Astrocyte of the cerebellum (primary cell): Measurements from ENCODE around the gene RIPK4.

ENCODE experiments used
- DNase-seq: peaks from one replicate; pipeline ENCODE4 v3.0.0-alpha.2; 2011; ENCODE audit warnings: low read depth
- H3K4me3 ChIP-seq: 2 replicates; pipeline ENCODE4 v1.5.1; 2011; ENCODE audit warnings: mild to moderate bottlenecking, low read depth, low read length, moderate library complexity
- in situ Hi-C: cut with HindIII; loops from 2 replicates; pipeline ENCODE4 v1.10.0; 2017; ENCODE audit warnings: low sequenced_read_pairs
- TF ChIP-seq, protein P1 (sequence below): IDR thresholded peaks from 2 replicates; pipeline ENCODE4 v1.5.1; 2012; ENCODE audit warnings: low read length, low read depth, moderate library complexity, mild to moderate bottlenecking; ENCODE audit errors: missing control alignments

RIPK4 gene

DNA sequence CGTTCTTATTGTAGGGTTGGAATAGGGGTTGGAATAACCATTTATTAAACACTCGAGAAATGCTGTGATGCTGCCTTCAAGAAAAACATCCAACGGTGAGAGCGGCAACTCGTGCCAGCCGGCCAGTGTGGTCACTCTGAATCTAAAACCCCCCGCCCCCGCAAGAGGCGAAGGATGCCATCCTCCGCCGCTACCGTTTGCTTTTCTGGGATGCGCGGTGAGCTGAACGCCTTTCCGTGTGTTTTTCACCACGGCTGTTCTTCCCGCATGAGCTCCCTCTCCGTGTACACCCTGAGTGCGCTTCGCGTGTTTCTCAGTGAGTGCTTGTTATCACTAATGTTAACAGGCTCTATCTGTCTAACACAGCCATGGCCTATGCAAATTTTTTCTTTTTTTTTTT, 42.0 kb upstream of the RIPK4 start:
- DNase-seq = no peak
- in situ Hi-C loops = no loop called here
- TF ChIP-seq, protein P1, sequence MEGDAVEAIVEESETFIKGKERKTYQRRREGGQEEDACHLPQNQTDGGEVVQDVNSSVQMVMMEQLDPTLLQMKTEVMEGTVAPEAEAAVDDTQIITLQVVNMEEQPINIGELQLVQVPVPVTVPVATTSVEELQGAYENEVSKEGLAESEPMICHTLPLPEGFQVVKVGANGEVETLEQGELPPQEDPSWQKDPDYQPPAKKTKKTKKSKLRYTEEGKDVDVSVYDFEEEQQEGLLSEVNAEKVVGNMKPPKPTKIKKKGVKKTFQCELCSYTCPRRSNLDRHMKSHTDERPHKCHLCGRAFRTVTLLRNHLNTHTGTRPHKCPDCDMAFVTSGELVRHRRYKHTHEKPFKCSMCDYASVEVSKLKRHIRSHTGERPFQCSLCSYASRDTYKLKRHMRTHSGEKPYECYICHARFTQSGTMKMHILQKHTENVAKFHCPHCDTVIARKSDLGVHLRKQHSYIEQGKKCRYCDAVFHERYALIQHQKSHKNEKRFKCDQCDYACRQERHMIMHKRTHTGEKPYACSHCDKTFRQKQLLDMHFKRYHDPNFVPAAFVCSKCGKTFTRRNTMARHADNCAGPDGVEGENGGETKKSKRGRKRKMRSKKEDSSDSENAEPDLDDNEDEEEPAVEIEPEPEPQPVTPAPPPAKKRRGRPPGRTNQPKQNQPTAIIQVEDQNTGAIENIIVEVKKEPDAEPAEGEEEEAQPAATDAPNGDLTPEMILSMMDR = no peak
- H3K4me3 ChIP-seq = no peak overlapping the region

DNA sequence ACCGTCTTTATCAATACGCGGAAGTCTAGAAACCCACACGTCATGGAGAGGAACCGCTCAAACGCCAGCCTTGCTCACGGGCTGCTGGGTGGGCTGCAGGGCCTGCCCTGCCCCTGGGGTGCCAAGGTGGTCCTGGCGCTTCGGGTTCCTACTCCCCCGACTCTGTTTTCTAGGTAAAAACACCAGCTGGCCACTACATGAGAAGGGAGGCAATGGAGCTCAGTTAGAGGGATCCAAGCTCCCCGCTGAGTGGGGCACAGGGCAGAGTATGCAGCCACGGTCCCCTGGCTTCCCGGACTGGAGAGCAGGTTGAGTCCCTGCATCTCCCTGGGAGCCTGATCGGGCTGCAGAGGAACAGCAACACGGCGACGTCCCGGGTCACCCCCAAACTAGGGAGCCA, 41.2 kb upstream of the RIPK4 start:
- TF ChIP-seq, protein P1 = no peak
- DNase-seq = no peak
- in situ Hi-C loops = no loop called here
- no peak overlapping the region for H3K4me3 ChIP-seq

- in situ Hi-C loops = no loop called here
- TF ChIP-seq, protein P1 = no peak
- H3K4me3 ChIP-seq = no peak overlapping the region
- no peak for DNase-seq
Observed at GRCh38 chr21:41806773-41807172, 39.9 kb upstream of the RIPK4 start.

DNA sequence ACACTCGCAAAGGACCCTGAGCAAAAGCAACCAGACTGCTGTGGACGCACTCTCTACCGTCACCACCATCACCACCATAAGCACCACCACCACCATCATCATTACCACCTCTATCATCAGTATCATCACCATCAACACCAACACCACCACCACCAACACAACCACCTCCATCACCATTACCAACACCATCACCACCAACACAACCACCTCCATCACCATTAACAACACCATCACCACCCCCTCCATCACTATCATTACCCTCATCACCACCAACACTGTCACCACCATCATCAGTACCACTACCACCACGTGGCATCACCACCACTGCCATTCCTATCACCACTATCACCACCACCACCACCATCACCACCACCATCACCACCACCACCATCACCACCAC, 38.8 kb upstream of the RIPK4 start:
- TF ChIP-seq, protein P1 = no peak
- H3K4me3 ChIP-seq = no peak overlapping the region
- in situ Hi-C loops = no loop called here
- no peak for DNase-seq

DNA sequence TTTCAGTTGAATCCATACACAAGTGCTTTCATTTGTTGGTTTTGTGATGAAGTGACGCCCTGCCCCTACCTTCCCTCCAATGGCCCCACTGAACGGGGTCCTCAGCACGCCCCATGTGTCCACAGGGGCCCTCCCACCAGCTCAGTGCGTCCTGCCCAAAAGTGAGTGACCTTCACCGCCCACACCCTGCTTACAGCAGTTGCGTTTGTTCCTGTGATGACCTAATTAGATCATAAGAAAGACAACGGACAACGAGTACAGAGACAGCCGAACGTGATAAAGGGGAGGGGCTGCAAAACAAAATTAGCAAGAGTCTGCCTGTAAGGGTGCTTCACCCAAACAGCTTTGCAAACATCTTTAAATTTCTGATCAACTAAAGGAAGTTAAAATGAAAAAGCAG, 38.2 kb upstream of the RIPK4 start:
- TF ChIP-seq, protein P1 = no peak
- no peak for DNase-seq
- in situ Hi-C loops = no loop called here
- no peak overlapping the region for H3K4me3 ChIP-seq

GRCh38 chr21:41804381-41804780, 37.5 kb upstream of the RIPK4 start:
- TF ChIP-seq, protein P1 = no peak
- H3K4me3 ChIP-seq = no peak overlapping the region
- in situ Hi-C loops = no loop called here
- no peak for DNase-seq

DNA sequence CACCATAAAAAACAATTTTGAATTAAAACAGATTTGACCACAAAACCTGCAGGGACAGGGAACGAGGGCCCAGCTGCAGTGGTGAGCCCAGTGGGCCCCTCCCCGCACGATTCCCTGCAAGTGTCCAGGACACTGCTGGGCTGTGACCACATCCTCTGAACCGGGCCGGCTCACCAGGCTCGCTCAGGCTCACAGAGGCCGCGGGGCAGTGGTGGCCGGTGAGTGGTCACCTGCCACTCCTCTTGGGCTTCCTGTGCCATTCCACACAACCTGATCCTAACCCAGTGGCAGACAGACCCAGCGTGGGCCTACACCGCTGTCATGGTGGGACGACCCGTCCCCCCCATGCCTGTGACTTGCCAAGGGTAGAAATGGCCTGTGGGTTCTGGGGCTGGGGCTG, 36.5 kb upstream of the RIPK4 start:
- TF ChIP-seq, protein P1 = no peak
- DNase-seq = no peak
- in situ Hi-C loops = no loop called here
- H3K4me3 ChIP-seq = no peak overlapping the region
